ENCODE measurements around the gene FAM107A.

GRCh38 chr3:58585994-58586393, 8.8 kb upstream of the FAM107A start:
- TF ChIP-seq TAF1 (CRISPR knock-in tag; IDR thresholded peaks at IDR 0.05) (no peak), CBFB (CRISPR knock-in tag; IDR thresholded peaks at IDR 0.05) (no peak), ZBTB7A (CRISPR knock-in tag; IDR thresholded peaks at IDR 0.05) (no peak), CTCF (CRISPR knock-in tag; IDR thresholded peaks at IDR 0.05) (no peak), SRF (IDR thresholded peaks at IDR 0.05; ENCODE audit: low read depth, low read length) (no peak), RFX5 (IDR thresholded peaks at IDR 0.05; ENCODE audit: low read depth, low read length) (no peak), ZNF331 (CRISPR knock-in tag; IDR thresholded peaks at IDR 0.05) (no peak), MLLT10 (CRISPR knock-in tag; IDR thresholded peaks at IDR 0.05) (no peak)
- TF ChIP-seq, protein P1, sequence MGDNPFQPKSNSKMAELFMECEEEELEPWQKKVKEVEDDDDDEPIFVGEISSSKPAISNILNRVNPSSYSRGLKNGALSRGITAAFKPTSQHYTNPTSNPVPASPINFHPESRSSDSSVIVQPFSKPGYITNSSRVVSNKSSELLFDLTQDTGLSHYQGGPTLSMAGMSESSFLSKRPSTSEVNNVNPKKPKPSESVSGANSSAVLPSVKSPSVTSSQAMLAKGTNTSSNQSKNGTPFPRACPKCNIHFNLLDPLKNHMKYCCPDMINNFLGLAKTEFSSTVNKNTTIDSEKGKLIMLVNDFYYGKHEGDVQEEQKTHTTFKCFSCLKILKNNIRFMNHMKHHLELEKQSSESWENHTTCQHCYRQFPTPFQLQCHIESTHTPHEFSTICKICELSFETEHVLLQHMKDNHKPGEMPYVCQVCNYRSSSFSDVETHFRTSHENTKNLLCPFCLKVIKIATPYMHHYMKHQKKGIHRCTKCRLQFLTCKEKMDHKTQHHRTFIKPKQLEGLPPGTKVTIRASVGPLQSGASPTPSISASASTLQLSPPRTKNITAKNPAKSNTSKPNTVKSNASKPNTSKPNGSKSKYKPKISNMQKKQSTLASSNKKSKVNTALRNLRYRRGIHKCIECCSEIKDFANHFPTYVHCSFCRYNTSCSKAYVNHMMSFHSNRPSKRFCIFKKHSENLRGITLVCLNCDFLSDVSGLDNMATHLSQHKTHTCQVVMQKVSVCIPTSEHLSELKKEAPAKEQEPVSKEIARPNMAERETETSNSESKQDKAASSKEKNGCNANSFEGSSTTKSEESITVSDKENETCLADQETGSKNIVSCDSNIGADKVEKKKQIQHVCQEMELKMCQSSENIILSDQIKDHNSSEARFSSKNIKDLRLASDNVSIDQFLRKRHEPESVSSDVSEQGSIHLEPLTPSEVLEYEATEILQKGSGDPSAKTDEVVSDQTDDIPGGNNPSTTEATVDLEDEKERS (CRISPR knock-in tag; IDR thresholded peaks at IDR 0.05): no peak

All from HepG2 (cell line).